Activated CD4-positive, alpha-beta T cell treated with anti-CD3 and anti-CD28 coated beads, Interleukin-2, Interleukin-4, amounts not matched to agents 100 ng/mL and 50 ng/mL, durations not matched to agents 16 hours and 8 hours (primary cell): ENCODE data around the gene TNP2.

Source experiments
- DNase-seq: peaks from one replicate; pipeline ENCODE4 v3.0.0-alpha.2; 2020; ENCODE audit warnings: low spot score

Gene TNP2

GRCh38 chr16:11256661-11257130 lies 12.4 kb downstream of the TNP2 start:
- DNase-seq: no peak

GRCh38 chr16:11255737-11256660 lies 13.1 kb downstream of the TNP2 start, which contains the start of gene SOCS1:
Gene SOCS1, minus strand, starts transcription at chr16:11256204. Its CDS starts 726 bp downstream, at chr16:11255478.
- peak; percentile 89 for DNase-seq

DNA sequence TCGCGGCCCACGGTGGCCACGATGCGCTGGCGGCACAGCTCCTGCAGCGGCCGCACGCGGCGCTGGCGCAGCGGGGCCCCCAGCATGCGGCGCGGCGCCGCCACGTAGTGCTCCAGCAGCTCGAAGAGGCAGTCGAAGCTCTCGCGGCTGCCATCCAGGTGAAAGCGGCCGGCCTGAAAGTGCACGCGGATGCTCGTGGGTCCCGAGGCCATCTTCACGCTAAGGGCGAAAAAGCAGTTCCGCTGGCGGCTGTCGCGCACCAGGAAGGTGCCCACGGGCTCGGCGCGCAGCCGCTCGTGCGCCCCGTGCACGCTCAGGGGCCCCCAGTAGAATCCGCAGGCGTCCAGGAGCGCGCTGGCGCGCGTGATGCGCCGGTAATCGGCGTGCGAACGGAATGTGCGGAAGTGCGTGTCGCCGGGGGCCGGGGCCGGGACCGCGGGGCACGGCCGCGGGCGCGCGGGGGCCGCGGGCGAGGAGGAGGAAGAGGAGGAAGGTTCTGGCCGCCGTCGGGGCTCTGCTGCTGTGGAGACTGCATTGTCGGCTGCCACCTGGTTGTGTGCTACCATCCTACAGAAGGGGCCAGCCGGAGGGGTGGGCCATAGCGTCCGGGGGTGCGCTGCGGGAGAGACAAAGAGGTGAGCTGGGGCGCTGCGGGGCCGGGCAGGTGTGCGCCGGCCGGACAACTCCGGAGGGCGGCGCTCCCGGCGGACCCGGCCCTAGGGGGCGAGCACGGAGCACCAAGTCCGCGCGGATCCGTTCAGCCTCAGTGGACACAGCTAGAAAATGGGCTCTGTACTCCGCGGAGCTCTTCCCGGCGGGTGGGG lies 14.0 kb downstream of the TNP2 start:
- DNase-seq: no peak

DNA sequence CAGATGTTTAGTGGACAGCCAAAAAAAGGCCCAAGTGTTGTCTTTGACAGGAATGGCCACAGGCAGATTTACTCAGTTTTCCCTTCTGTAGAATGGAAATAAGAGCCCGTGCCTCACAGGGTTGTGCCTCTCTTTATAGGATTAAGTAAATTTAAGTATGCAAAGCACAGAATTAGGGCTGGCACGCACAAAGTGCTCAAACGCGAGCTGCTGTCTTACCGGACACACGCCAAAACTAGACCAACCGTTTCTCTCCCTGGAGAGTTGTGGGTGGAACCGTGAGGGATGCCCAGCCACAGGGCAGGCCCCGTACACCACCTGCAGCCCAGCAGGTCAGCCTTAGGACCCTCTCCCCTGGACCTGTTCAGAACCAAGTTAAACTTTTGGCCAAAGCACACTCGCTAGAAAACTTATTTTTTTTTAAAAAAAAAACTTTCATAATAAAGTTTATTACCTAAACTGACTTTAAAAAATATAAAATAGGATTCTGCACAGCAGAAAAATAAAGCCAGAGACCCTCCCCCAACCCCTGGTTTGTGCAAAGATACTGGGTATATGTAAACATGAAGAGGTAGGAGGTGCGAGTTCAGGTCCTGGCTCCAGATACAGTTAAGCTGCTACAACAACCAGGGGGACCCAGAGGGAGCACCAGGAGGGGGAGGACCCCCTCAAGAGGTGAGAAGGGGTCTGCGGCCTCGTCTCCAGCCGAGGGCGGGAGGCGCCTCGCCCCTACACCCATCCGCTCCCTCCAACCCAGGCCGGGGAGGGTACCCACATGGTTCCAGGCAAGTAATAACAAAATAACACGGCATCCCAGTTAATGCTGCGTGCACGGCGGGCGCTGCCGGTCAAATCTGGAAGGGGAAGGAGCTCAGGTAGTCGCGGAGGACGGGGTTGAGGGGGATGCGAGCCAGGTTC lies 14.9 kb downstream of the TNP2 start:
- no peak for DNase-seq

GRCh38 chr16:11253009-11253994 lies 15.8 kb downstream of the TNP2 start:
- peak; percentile 81 for DNase-seq

GRCh38 chr16:11252482-11252931 lies 16.6 kb downstream of the TNP2 start:
- DNase-seq: no peak

DNA sequence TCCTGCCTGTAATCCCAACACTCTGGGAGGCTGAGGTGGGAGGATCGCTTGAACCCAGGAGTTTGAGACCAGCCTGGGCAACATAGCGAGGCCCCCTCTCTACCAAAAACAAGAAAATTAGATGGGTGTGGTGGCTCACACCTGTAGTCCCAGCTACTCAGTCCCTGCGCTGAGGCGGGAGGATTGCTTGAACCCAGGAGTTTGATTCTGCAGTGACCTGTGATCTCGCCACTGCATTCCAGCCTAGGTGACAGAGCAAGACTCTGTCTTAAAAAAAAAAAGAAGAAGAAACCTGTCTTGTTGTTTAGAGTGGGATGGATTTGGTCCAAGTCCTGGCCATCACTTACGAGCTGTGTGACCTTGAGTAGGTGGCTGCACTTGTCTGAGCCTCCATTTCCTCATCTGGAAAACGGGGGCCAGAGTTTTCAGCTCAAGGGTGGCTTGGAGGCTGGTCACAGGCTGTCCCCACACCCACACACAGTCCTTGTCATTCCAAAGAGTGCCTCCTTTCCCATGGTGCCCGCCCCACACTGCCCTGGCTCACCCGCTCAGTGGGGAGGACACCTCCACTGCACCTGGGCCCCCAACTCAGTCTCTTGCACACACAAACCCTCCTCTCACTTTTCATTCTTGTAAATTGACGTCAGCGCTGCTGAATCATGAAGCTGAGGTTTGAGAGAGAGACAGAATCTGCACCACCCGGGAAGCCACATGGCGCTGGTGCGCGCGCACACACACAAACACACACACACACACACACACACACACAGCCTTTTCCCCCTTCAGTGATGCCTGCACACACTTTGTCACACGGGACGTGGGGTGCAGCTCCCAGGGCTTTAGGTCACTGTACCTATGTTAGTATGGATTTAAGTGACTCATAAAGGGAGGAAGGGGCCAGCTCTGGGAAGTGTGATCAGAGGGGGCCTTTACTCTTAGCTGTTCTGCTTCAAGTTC lies 17.3 kb downstream of the TNP2 start:
- peak; percentile 91 for DNase-seq

DNA sequence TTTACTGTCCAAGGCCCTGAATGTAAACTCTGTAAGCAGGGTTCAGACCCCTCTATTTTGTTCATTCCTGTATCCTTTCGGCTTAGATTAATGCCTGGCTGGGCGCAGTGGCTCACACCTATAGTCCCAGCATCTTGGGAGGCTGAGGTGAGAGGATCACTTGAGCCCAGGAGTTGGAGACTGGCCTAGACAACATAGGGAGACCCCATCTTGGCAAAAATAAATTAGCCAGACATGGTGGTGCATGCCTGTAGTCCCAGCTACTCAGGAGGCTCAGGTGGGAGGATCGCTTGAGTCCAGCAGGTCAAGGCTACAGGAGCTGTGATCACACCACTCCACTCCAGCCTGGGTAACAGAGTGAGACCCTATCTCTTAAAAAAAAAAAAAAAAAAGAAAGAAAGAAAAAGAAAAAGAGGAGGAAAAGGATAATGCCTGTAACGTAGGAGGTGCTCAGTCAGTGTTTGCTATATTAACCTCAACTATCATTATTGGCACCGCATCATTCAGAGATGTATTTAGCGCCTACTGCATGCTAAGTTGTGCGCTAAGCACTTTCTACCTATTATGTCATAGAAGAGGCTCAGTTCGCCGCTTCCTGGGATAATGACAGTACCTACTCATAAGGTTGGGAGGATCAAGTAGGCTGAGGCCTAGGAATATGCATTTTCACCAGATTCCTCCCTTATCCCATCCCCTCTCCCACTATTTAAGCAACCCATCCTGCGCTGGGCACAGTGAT lies 18.2 kb downstream of the TNP2 start:
- no peak for DNase-seq

GRCh38 chr16:11250091-11250785 lies 18.9 kb downstream of the TNP2 start:
- no peak for DNase-seq

GRCh38 chr16:11249233-11250061 lies 19.7 kb downstream of the TNP2 start:
- DNase-seq: no peak

GRCh38 chr16:11248133-11248532 lies 21.0 kb downstream of the TNP2 start:
- DNase-seq: no peak

DNA sequence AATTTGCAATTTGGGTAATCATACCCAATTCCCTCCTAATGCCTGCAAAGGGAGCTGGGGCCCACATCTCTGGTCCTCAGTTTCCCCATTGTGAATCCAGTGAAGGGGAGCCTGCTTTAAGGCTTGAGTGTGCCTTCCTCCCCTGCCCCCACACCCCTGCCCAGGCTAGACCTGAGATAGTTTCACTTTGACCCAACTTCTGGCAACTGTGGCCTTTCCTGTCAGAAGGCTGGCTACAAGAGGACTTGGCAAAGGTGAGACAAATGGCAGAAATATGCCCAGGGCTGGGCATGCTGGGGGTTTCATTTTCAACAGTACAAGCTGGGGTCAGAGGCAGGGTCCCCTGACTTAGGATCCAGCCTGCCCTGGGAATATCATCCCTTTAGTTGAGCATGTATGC lies 23.1 kb downstream of the TNP2 start:
- DNase-seq: peak; percentile 71

DNA sequence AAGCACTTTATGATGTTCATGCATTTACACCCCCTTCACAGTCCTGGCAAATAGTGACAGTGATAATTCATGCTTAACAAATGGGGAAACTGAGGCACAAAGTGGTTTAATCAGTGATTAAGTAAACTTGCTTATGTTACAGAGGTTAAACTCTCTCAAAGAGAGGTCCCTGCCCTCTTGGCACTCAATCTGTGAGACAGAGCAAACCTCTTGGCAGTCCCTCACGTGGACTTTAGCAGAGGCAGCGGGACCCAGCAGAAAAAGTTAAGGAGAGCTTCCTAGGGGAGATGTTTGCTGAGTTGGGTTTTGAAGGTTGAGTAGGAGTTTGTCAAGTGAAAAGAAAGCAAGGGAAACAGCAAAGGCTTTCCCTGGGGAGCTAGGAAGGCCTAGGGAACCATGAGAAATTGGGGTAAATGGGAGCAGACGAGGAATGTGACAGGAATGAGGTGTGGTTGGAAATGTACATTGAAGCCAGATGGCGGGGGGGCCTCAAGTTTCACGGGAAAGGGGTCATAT lies 23.8 kb downstream of the TNP2 start:
- no peak for DNase-seq

DNA sequence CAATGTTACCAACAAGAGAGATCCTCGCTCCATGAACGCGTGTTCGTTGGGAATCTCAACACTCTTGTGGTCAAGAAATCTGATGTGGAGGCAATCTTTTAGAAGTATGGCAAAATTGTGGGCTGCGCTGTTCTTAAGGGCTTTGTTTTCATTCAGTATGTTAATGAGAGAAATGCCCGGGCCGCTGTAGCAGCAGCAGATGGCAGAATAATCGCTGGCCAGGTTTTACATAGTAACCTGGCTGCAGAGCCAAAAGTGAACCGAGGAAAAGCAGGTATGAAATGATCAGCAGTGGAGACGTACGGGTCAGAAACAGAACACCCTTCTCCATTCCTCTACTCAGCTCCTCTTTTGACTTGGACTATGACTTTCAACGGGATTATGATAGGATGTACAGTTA lies 26.5 kb downstream of the TNP2 start:
- DNase-seq: no peak

DNA sequence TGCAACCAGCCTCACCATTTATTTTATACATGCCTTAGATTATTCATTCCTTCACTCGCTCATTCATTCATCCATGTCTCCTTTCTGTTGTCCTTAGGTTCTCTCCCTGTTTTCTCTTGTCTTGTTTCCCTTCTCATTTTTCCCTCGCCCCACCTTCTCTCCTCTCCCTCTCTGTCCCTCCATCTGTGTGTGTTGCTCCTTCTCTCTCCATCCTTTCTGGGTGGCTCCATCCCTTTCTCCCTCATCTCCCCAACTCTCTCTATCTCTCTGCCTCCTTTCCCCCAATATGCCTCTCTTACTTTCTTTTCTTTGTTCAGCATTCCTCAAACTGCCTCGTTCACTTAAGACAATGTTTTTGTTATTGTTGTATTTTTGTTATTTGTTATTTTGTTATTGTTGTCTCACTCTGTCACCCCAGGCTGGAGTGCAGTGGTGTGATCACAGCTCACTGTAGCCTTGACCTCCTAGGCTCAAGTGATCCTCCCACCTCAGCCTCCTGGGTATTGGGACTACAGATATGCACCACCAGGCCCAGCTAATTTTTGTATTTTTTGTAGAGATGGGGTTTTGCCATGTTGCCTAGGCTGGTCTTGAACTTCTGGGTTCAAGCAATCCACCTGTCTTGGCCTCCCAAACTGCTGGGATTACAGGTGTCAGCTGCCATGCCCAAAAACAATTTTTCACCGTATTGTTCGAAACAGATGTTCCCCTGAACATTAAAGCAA lies 27.5 kb downstream of the TNP2 start:
- no peak for DNase-seq
